Measurements from ENCODE around the gene DENND10.
"Not testable (repeated sequence)": the region's sequence is repeated elsewhere in the genome, so short reads cannot be mapped to it uniquely, and the experiment has no call there.

DENND10 gene

GRCh38 chr10:119084896-119085295 is 19.0 kb upstream of the DENND10 start:
- TF ChIP-seq CTCF (IDR thresholded peaks at IDR 0.05; ENCODE audit: low read depth, low read length, missing control alignments): no peak
- H3K4me3 ChIP-seq (replicated peaks; ENCODE audit: low read depth, low read length): no peak overlapping the region
- DNase-seq (ENCODE audit: extremely low read depth, low read depth): no peak

GRCh38 chr10:119087271-119087882 is 16.5 kb upstream of the DENND10 start:
- TF ChIP-seq CTCF (IDR thresholded peaks at IDR 0.05; ENCODE audit: low read depth, low read length, missing control alignments): no peak
- no peak for DNase-seq (ENCODE audit: extremely low read depth, low read depth)

GRCh38 chr10:119090026-119090795 is 13.7 kb upstream of the DENND10 start:
- H3K4me3 ChIP-seq (replicated peaks; ENCODE audit: low read depth, low read length): no peak overlapping the region
- DNase-seq (ENCODE audit: extremely low read depth, low read depth): no peak
- TF ChIP-seq CTCF (IDR thresholded peaks at IDR 0.05; ENCODE audit: low read depth, low read length, missing control alignments): no peak

More at GRCh38 chr10:119087271-119087882, 16.5 kb upstream of the DENND10 start:
- no peak overlapping the region for H3K4me3 ChIP-seq (replicated peaks; ENCODE audit: low read depth, low read length)

- no peak overlapping the region for H3K4me3 ChIP-seq (replicated peaks; ENCODE audit: low read depth, low read length)
- peak; percentile 70 for DNase-seq (ENCODE audit: extremely low read depth, low read depth)
- TF ChIP-seq CTCF (IDR thresholded peaks at IDR 0.05; ENCODE audit: low read depth, low read length, missing control alignments): no peak
Measured at GRCh38 chr10:119090968-119091367, 12.9 kb upstream of the DENND10 start.

- DNase-seq (ENCODE audit: extremely low read depth, low read depth): no peak
- H3K4me3 ChIP-seq (replicated peaks; ENCODE audit: low read depth, low read length): no peak overlapping the region
- no peak for TF ChIP-seq CTCF (IDR thresholded peaks at IDR 0.05; ENCODE audit: low read depth, low read length, missing control alignments)
Measured at GRCh38 chr10:119095640-119096039, 8.3 kb upstream of the DENND10 start.

- not testable (repeated sequence) for DNase-seq (ENCODE audit: extremely low read depth, low read depth); H3K4me3 ChIP-seq (replicated peaks; ENCODE audit: low read depth, low read length)
Measured at GRCh38 chr10:119096641-119097415, 7.1 kb upstream of the DENND10 start.

GRCh38 chr10:119098576-119098975 is 5.3 kb upstream of the DENND10 start:
- no peak overlapping the region for H3K4me3 ChIP-seq (replicated peaks; ENCODE audit: low read depth, low read length)
- no peak for TF ChIP-seq CTCF (IDR thresholded peaks at IDR 0.05; ENCODE audit: low read depth, low read length, missing control alignments)
- no peak for DNase-seq (ENCODE audit: extremely low read depth, low read depth)
